Amniotic stem cell (primary cell): Measurements from ENCODE around the gene RABEP1.
"Not testable (repeated sequence)": the region's sequence is repeated elsewhere in the genome, so short reads cannot be mapped to it uniquely, and the experiment has no call there.

ENCODE experiments used
- DNase-seq: peaks from one replicate; lab custom pipeline; 2025; lab: John Stamatoyannopoulos, UW

RABEP1 gene

GRCh38 chr17:5424909-5425308 lies 142.8 kb downstream of the RABEP1 start:
- DNase-seq, result no peak

DNA sequence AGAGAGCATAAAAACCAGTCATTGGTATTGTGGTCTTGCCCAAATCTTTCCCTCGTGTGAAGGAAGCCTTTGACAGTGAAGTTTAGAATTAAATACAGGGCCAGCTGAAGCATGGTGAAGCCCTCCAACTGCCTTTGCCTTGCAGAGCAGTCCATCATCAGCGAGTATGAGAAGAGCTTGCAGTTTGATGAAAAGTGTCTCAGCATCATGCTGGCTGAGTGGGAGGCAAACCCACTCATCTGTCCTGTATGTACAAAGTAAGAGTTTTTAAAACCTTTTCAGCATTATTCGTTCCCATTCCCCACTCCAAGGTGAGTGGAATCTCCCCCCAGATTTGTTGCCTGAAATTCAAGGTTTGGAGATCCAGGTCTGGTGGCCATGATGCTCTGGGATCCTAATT lies 143.7 kb downstream of the RABEP1 start:
- no peak for DNase-seq

DNA sequence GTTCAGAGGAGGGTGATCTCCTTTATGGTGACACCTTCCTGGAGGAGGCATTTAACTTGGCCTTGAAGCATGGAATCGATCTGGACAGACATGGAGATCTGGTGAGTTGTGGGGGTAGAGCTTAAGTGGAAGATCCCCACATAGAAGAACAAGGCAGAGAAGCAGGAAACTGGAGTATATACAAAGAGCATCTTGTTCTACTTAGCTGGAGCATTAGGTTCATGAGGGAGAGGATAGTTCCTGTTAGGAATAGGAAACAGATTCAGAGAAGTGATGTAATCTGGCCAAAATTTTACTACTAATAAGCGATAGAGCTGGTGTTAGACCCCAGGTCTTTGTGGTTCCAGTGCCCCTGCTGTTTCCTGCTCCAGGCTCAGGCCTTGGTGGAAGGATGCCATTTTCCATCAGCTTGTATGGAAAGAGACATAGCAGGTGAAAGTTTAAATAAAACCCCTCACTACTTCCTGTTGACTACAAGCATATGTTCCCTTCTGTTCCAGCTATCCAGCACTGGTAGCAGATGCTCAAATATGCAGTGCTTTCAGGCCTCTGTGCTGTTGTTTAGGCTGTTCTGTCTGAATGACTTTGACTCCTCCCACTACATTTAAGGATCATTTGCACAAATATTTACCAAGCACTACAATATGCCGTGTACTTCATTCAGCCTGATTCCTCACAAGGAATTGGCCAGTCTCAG lies 147.3 kb downstream of the RABEP1 start:
- DNase-seq, result no peak

DNA sequence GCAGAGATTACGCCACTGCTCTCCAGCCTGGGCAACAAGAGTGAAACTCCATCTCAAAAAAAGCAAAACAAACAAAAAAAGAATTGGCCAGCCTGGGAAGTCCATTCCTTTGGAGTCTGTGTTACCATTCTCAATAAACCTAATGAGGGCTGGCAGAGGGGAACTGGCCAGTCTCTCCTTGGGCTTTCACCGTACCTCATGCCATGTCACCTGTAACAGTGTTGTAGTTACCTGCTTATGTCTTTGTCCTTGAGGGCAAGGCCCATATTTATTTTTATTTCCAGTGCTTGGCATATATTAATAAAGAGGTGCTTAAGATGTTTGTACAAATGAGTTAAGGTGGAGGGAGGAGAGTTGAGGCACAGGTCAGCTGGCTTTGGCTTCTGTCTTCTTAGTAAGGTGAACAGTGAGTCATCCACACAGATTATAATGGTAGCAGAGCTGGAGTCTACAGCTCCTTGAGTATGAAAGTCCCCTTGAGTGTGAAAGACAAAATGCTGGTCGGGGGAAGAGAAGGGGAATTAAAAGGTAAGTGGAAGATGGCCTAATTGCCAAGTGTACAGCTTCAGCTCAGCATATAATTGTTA lies 148.4 kb downstream of the RABEP1 start:
- no peak for DNase-seq

DNA sequence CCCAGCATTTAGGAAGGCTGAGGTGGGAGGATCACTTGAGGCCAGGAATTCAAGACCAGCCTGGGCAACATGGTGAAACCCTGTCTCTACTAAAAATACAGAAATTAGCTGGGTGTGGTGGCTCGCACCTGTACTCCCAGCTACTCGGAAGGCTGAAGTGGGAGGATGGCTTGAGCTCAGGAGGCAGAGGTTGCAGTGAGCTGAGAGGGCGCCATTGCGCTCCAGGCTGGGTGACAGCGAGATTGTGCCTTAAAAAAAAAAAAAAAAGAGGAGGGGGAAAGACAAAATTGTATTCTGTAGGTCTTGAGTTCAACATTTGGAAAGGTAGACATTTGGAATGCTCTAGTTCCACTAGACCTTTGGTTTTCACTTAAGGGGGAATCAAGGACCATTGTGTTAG lies 149.2 kb downstream of the RABEP1 start:
- DNase-seq, result not testable (repeated sequence)

- DNase-seq, result no peak
Measured at GRCh38 chr17:5431949-5432556, 150.0 kb downstream of the RABEP1 start.

GRCh38 chr17:5434984-5435383 lies 152.9 kb downstream of the RABEP1 start:
- DNase-seq, result no peak
